IMR-90 (cell line): ENCODE measurements around the gene CLIC4.

ENCODE experiments used
- CHD1 ChIP-seq: IDR thresholded peaks from 2 replicates; pipeline ENCODE4 v1.6.1; 2012; ENCODE audit warnings: low read depth, low read length, improper control_type of control experiment
- TF ChIP-seq, protein P1 (sequence below): conservative IDR thresholded peaks from 2 replicates; pipeline ENCODE4 v1.5.1; 2012; ENCODE audit warnings: mild to moderate bottlenecking, low read depth, low read length, improper control_type of control experiment

GRCh38 chr1:24707687-24708086 is 37.6 kb upstream of the CLIC4 start:
- TF ChIP-seq, protein P1, sequence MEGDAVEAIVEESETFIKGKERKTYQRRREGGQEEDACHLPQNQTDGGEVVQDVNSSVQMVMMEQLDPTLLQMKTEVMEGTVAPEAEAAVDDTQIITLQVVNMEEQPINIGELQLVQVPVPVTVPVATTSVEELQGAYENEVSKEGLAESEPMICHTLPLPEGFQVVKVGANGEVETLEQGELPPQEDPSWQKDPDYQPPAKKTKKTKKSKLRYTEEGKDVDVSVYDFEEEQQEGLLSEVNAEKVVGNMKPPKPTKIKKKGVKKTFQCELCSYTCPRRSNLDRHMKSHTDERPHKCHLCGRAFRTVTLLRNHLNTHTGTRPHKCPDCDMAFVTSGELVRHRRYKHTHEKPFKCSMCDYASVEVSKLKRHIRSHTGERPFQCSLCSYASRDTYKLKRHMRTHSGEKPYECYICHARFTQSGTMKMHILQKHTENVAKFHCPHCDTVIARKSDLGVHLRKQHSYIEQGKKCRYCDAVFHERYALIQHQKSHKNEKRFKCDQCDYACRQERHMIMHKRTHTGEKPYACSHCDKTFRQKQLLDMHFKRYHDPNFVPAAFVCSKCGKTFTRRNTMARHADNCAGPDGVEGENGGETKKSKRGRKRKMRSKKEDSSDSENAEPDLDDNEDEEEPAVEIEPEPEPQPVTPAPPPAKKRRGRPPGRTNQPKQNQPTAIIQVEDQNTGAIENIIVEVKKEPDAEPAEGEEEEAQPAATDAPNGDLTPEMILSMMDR, result no peak
- no peak for TF ChIP-seq CHD1
